HCT116 (cell line): ENCODE results near the gene UBQLN4. TPM values are rescaled to one million over a fixed set of nuclear protein-coding genes. Genes with fewer than 3 reads are reported as not detected.

Experiments used
- ATAC-seq: fragments of 200-7000 bp; cut with Tn5 transposase; 2 replicates; pipeline ENCODE4 v1.9.1; 2020; ENCODE audit warnings: mild to moderate bottlenecking, moderate library complexity
- BruUV-seq: library from RNA; stranded (reverse); fragments of 400-500 nt; replicated peaks from 2 replicates; lab custom pipeline; 2021; lab: Mats Ljungman, UMichigan
- CTCF ChIA-PET: fragments of 300-600 bp; sonication (Branson Sonifier 250); formaldehyde crosslinking; loops from one replicate; lab custom pipeline; 2021; ENCODE audit warnings: antibody characterized with exemption; lab: Charles Lee
- POLR2A ChIA-PET: fragments of 300-600, 350-600 bp; sonication (Branson Sonifier 250); formaldehyde crosslinking; loops from one replicate; lab custom pipeline; 2021; ENCODE audit warnings: antibody characterized with exemption; lab: Charles Lee
- RAD21 ChIA-PET, 2 experiments: fragments of 300-600 bp; sonication (Branson Sonifier 250); formaldehyde crosslinking; loops; one replicate each; lab custom pipeline; 2023; ENCODE audit warnings: low total read pairs in 2 of 2; ENCODE audit not compliant: uncharacterized antibody in 2 of 2, unreplicated experiment in 2 of 2, low non-redundant PET in 1 of 2; lab: Charles Lee
- DNase-seq: peaks from one replicate; pipeline ENCODE4 v3.0.0-alpha.2; 2010; ENCODE audit warnings: low read depth, low spot score
- H2AFZ ChIP-seq: fragments of 200-600 bp; shearing (Covaris generic), sonication (generic); 2 replicates; pipeline ENCODE4 v1.6.1; 2017; ENCODE audit warnings: low read depth, mixed run types, mixed read lengths, antibody characterized with exemption, low read length; ENCODE audit not compliant: poor library complexity, severe bottlenecking
- H3K27ac ChIP-seq: 2 replicates; pipeline ENCODE4 v1.5.1; 2012; ENCODE audit warnings: low read depth, low read length
- H3K27me3 ChIP-seq: fragments of 200-600 bp; sonication (generic); 2 replicates; pipeline ENCODE4 v1.6.1; 2016; ENCODE audit warnings: mixed run types, low read length, mixed read lengths; ENCODE audit not compliant: insufficient read depth
- H3K36me3 ChIP-seq, 2 experiments: fragments of 200-500 bp in 1 of 2; fragments of 200-600 bp in 1 of 2; sonication (Bioruptor generic) in 1 of 2; sonication (generic) in 1 of 2; 2 replicates each; pipeline versions ENCODE4 v1.5.1 to v1.6.1; 2014 to 2016; ENCODE audit warnings: low read length in 2 of 2, inconsistent platforms in 1 of 2, mixed read lengths in 1 of 2, mixed run types in 1 of 2; ENCODE audit not compliant: insufficient read depth in 2 of 2, control insufficient read depth in 1 of 2
- H3K4me1 ChIP-seq, 2 experiments: fragments of 200-600 bp in 1 of 2; sonication (generic) in 1 of 2; 2 replicates each; pipeline versions ENCODE4 v1.5.1 to v1.6.1; 2012 to 2017; ENCODE audit warnings: low read length in 2 of 2, inconsistent platforms in 1 of 2, mild to moderate bottlenecking in 1 of 2, mixed read lengths in 1 of 2, mixed run types in 1 of 2, moderate library complexity in 1 of 2; ENCODE audit not compliant: insufficient read depth in 2 of 2, control insufficient read depth in 1 of 2
- H3K4me2 ChIP-seq: fragments of 200-600 bp; sonication (generic); 2 replicates; pipeline ENCODE4 v1.6.1; 2017; ENCODE audit warnings: mixed run types, low read length, mixed read lengths
- H3K4me3 ChIP-seq, 2 experiments: fragments of 200-600 bp in 1 of 2; sonication (generic) in 1 of 2; replicated peaks in 1 of 2; 2 replicates each; pipeline ENCODE4 v1.5.1; 2011 to 2016; ENCODE audit warnings: low read length in 2 of 2, control low read depth in 1 of 2, low read depth in 1 of 2, mild to moderate bottlenecking in 1 of 2, mixed read lengths in 1 of 2, mixed run types in 1 of 2
- H3K79me2 ChIP-seq: fragments of 200-600 bp; sonication (generic); 2 replicates; pipeline ENCODE4 v1.6.1; 2017; ENCODE audit warnings: mild to moderate bottlenecking, mixed run types, low read length, moderate library complexity, mixed read lengths; ENCODE audit not compliant: insufficient read depth
- H3K9ac ChIP-seq: fragments of 200-600 bp; sonication (generic); 2 replicates; pipeline ENCODE4 v1.6.1; 2016; ENCODE audit warnings: low read length, mixed read lengths
- H3K9me2 ChIP-seq: fragments of 200-600 bp; sonication (generic), shearing (Covaris generic); 2 replicates; pipeline ENCODE4 v1.6.1; 2017; ENCODE audit warnings: mixed run types, mild to moderate bottlenecking, moderate library complexity; ENCODE audit not compliant: insufficient read depth
- H3K9me3 ChIP-seq, 2 experiments: fragments of 200-500 bp in 1 of 2; fragments of 200-600 bp in 1 of 2; sonication (Bioruptor generic) in 1 of 2; sonication (generic) in 1 of 2; 2 replicates each; pipeline ENCODE4 v1.6.1; 2014 to 2017; ENCODE audit warnings: low read length in 2 of 2, mixed read lengths in 2 of 2, inconsistent platforms in 1 of 2, low read depth in 1 of 2, mild to moderate bottlenecking in 1 of 2, mixed run types in 1 of 2, moderate library complexity in 1 of 2; ENCODE audit not compliant: control insufficient read depth in 1 of 2, insufficient read depth in 1 of 2
- H4K20me1 ChIP-seq: fragments of 200-600 bp; sonication (generic), shearing (Covaris generic); 2 replicates; pipeline ENCODE4 v1.6.1; 2017; ENCODE audit warnings: mixed run types, mild to moderate bottlenecking, moderate library complexity; ENCODE audit not compliant: insufficient read depth
- CBX3 ChIP-seq: IDR thresholded peaks from 2 replicates; pipeline ENCODE4 v1.6.1; 2012; ENCODE audit warnings: low read depth
- EGR1 ChIP-seq: IDR thresholded peaks from 2 replicates; pipeline ENCODE4 v1.6.1; 2012; ENCODE audit warnings: low read depth
- ELF1 ChIP-seq: IDR thresholded peaks from 2 replicates; pipeline ENCODE4 v1.6.1; 2012; ENCODE audit warnings: low read depth, borderline replicate concordance
- EZH2phosphoT487 ChIP-seq: fragments of 200-600 bp; IDR thresholded peaks from 2 replicates; pipeline ENCODE4 v1.6.1; 2018; ENCODE audit warnings: antibody characterized with exemption, borderline replicate concordance
- FOSL1 ChIP-seq: IDR thresholded peaks from 2 replicates; pipeline ENCODE4 v1.6.1; 2012; ENCODE audit warnings: low read depth
- POLR2A ChIP-seq: IDR thresholded peaks from 2 replicates; pipeline ENCODE4 v1.7.0; 2011; ENCODE audit warnings: borderline replicate concordance; ENCODE audit not compliant: insufficient read depth, insufficient read length; ENCODE audit errors: extremely low read depth
- POLR2AphosphoS5 ChIP-seq: IDR thresholded peaks from 2 replicates; pipeline ENCODE4 v1.6.1; 2011; ENCODE audit warnings: mild to moderate bottlenecking, low read depth, low read length, moderate library complexity
- RAD21 ChIP-seq: IDR thresholded peaks from 2 replicates; pipeline ENCODE4 v1.6.1; 2012; ENCODE audit warnings: low read depth, mild to moderate bottlenecking
- SRF ChIP-seq: IDR thresholded peaks from 2 replicates; pipeline ENCODE4 v1.6.1; 2012; ENCODE audit warnings: low read depth
- YY1 ChIP-seq: IDR thresholded peaks from 2 replicates; pipeline ENCODE4 v1.6.1; 2011; ENCODE audit warnings: low read length, low read depth, moderate library complexity, mild to moderate bottlenecking; ENCODE audit not compliant: insufficient replicate concordance; ENCODE audit errors: extremely low read depth
- ZNF274 ChIP-seq: fragments of 200-500 bp; sonication (Bioruptor generic); IDR thresholded peaks from 2 replicates; pipeline ENCODE4 v1.6.1; 2014; ENCODE audit warnings: mild to moderate bottlenecking, low read depth, low read length, inconsistent platforms
- intact Hi-C: fragments of 100-400 bp; cut with micrococcal nuclease; formaldehyde crosslinking; loops from 2 replicates; pipeline ENCODE4 v1.10.0; 2022
- total RNA-seq: library from RNA; stranded (reverse); gene quantifications from one replicate; pipeline ENCODE4 v1.2.1, GENCODE V29; 2021; ENCODE audit not compliant: unreplicated experiment
- TF ChIP-seq, protein P1 (sequence below): IDR thresholded peaks from 2 replicates; pipeline ENCODE4 v1.6.1; 2012
- TF ChIP-seq, protein P2 (sequence below): IDR thresholded peaks from 2 replicates; pipeline ENCODE4 v1.6.1; 2011; ENCODE audit warnings: mild to moderate bottlenecking, low read length, moderate library complexity; ENCODE audit not compliant: insufficient replicate concordance; ENCODE audit errors: extremely low read depth
- TF ChIP-seq, protein P3 (sequence below), 3 experiments: fragments of 200-600 bp in 1 of 3; sonication (generic) in 1 of 3; IDR thresholded peaks in 2 of 3; conservative IDR thresholded peaks in 1 of 3; 2 replicates each; pipeline ENCODE4 v1.5.1; 2012 to 2017; ENCODE audit warnings: low read depth in 2 of 3, low read length in 2 of 3, antibody characterized with exemption in 1 of 3, borderline replicate concordance in 1 of 3, control low read depth in 1 of 3, mild to moderate bottlenecking in 1 of 3, mixed read lengths in 1 of 3, mixed run types in 1 of 3, moderate library complexity in 1 of 3; ENCODE audit not compliant: insufficient read depth in 1 of 3
- TF ChIP-seq, protein P4 (sequence below): IDR thresholded peaks from 2 replicates; pipeline ENCODE4 v1.6.1; 2012
- TF ChIP-seq, protein P5 (sequence below): IDR thresholded peaks from 2 replicates; pipeline ENCODE4 v1.6.1; 2012; ENCODE audit warnings: low read depth

The UBQLN4 gene
- total RNA-seq, 1 experiment from 2014 or later = 68.4 TPM

DNA sequence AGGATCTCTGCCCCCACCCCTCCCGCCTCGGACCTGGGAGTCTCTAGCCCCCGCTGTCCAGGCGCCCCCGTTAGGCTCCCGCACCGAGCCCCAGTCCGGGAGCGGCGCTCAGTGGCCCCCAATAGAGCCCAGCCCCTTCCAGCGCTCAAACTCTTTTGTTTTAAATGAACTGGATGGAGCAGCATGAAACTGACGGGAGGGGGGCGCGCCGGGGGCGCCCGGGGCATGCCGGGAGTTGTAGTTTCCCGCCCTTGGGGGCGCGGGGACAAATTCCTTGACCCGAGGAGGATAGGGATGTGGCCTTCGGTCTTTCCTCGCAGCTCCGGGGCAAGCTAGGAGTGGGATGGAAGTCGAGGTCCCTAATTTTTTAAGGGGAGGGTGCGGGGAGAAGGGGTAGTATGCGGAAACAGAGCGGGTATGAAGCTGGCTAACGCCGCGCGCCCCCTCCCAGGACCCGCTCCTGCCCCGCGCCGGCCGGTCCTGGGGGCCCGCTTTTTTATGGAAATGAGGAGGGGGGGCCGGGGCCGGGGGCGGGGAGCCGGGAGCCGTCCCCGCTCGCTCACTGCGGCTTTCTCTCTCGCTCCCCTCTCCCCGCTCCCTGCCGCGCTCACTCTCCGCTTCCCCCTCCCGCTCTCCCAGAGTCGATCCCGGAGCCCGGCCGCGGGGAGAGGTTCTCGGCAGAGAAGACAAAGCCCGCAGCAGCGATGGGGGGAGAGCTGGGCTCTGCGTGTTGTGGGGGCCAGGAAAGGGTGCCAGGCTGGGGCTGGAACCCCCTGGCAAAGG, 28.9 kb upstream of the UBQLN4 start, which contains the start of gene MEX3A (continued):
- no peak for TF ChIP-seq RAD21
- TF ChIP-seq, protein P1, sequence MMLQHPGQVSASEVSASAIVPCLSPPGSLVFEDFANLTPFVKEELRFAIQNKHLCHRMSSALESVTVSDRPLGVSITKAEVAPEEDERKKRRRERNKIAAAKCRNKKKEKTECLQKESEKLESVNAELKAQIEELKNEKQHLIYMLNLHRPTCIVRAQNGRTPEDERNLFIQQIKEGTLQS = no peak

DNA sequence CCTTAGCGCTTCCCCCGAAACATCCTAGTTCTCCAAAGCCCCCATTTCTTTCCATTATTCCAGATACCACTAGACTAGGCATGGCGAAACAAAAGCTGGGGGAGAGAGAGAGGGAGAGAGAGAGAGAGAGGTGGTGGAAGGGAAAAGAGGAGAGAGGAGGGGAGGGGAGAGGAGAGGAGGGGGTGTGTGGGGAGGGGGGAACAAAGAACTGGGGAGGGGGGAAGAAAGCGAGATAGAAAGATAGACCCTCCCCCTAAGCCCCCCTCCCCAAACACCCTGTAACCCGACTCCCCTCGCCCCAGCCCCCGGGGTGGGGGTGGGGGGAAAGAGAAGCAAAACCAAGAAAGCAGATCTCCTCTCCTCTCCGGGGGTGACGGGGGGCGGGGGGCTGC, 28.3 kb upstream of the UBQLN4 start:
- Histone ChIP-seq H3K4me1 (peaks cover 10 to 32% of the 10 kb centered on the region in 2 experiments; a peak in 3 of 4 replicates), H3K9ac (peak overlapping the region; percentile 72)
- RAD21 ChIA-PET = no interaction called here
- no peak for TF ChIP-seq EZH2phosphoT487
- TF ChIP-seq SRF = no peak
- TF ChIP-seq, protein P2, sequence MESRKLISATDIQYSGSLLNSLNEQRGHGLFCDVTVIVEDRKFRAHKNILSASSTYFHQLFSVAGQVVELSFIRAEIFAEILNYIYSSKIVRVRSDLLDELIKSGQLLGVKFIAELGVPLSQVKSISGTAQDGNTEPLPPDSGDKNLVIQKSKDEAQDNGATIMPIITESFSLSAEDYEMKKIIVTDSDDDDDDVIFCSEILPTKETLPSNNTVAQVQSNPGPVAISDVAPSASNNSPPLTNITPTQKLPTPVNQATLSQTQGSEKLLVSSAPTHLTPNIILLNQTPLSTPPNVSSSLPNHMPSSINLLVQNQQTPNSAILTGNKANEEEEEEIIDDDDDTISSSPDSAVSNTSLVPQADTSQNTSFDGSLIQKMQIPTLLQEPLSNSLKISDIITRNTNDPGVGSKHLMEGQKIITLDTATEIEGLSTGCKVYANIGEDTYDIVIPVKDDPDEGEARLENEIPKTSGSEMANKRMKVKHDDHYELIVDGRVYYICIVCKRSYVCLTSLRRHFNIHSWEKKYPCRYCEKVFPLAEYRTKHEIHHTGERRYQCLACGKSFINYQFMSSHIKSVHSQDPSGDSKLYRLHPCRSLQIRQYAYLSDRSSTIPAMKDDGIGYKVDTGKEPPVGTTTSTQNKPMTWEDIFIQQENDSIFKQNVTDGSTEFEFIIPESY = no peak
- TF ChIP-seq POLR2A = no peak
- TF ChIP-seq FOSL1 = no peak
- TF ChIP-seq, protein P3, sequence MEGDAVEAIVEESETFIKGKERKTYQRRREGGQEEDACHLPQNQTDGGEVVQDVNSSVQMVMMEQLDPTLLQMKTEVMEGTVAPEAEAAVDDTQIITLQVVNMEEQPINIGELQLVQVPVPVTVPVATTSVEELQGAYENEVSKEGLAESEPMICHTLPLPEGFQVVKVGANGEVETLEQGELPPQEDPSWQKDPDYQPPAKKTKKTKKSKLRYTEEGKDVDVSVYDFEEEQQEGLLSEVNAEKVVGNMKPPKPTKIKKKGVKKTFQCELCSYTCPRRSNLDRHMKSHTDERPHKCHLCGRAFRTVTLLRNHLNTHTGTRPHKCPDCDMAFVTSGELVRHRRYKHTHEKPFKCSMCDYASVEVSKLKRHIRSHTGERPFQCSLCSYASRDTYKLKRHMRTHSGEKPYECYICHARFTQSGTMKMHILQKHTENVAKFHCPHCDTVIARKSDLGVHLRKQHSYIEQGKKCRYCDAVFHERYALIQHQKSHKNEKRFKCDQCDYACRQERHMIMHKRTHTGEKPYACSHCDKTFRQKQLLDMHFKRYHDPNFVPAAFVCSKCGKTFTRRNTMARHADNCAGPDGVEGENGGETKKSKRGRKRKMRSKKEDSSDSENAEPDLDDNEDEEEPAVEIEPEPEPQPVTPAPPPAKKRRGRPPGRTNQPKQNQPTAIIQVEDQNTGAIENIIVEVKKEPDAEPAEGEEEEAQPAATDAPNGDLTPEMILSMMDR (IDR thresholded peaks at IDR 0.05 in 2 of 3, conservative IDR thresholded peaks at IDR 0.05 in 1 of 3; ENCODE audit: borderline replicate concordance in 1 of 3, insufficient read depth in 1 of 3, low read depth in 2 of 3, low read length in 2 of 3) = no peak
- no peak for TF ChIP-seq ELF1
- TF ChIP-seq POLR2AphosphoS5 = no peak
- TF ChIP-seq CBX3 = no peak
- TF ChIP-seq ZNF274 = no peak
- TF ChIP-seq, protein P4, sequence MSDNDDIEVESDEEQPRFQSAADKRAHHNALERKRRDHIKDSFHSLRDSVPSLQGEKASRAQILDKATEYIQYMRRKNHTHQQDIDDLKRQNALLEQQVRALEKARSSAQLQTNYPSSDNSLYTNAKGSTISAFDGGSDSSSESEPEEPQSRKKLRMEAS = no peak
- no peak for TF ChIP-seq EGR1
- TF ChIP-seq RAD21 = no peak
- TF ChIP-seq YY1 = no peak
- TF ChIP-seq, protein P5, sequence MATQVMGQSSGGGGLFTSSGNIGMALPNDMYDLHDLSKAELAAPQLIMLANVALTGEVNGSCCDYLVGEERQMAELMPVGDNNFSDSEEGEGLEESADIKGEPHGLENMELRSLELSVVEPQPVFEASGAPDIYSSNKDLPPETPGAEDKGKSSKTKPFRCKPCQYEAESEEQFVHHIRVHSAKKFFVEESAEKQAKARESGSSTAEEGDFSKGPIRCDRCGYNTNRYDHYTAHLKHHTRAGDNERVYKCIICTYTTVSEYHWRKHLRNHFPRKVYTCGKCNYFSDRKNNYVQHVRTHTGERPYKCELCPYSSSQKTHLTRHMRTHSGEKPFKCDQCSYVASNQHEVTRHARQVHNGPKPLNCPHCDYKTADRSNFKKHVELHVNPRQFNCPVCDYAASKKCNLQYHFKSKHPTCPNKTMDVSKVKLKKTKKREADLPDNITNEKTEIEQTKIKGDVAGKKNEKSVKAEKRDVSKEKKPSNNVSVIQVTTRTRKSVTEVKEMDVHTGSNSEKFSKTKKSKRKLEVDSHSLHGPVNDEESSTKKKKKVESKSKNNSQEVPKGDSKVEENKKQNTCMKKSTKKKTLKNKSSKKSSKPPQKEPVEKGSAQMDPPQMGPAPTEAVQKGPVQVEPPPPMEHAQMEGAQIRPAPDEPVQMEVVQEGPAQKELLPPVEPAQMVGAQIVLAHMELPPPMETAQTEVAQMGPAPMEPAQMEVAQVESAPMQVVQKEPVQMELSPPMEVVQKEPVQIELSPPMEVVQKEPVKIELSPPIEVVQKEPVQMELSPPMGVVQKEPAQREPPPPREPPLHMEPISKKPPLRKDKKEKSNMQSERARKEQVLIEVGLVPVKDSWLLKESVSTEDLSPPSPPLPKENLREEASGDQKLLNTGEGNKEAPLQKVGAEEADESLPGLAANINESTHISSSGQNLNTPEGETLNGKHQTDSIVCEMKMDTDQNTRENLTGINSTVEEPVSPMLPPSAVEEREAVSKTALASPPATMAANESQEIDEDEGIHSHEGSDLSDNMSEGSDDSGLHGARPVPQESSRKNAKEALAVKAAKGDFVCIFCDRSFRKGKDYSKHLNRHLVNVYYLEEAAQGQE = no peak

More for the DNA sequence above, 28.3 kb upstream of the UBQLN4 start:
- intact Hi-C loops = no loop called here
- peak overlapping the region; percentile 96 for H3K4me2 ChIP-seq
- ChIA-PET POLR2A (no interaction called here), CTCF (interaction anchor here (1.1 to 1.3 kb wide), 3 partner anchors 15 to 131 kb away, joined by 3 to 4 read pairs (median 3); partner anchors contain the start of gene PMF1)
- H4K20me1 ChIP-seq = no peaks in the 10 kb centered on the region
- DNase-seq (no peak), ATAC-seq (no peak)
- H3K36me3 ChIP-seq = no peaks in the 10 kb centered on the region
- peak overlapping the region; percentile 15; the same call in 1 of the 2 replicates for H3K27ac ChIP-seq
- no peaks in the 10 kb centered on the region for H3K79me2 ChIP-seq
- H3K27me3 ChIP-seq = no peaks in the 10 kb centered on the region
- H3K4me3 ChIP-seq = peak overlapping the region; percentile 73 to 81
- H3K9me3 ChIP-seq = no peaks in the 10 kb centered on the region
- no peaks in the 10 kb centered on the region for H3K9me2 ChIP-seq
- no peak overlapping the region for H2AFZ ChIP-seq
- BruUV-seq = no TSS peak
